Esophagus muscularis mucosa (tissue), 4 donors: Measurements from ENCODE around the gene ZNF48. TPM values are rescaled to one million over a fixed set of nuclear protein-coding genes. Genes with fewer than 3 reads are reported as not detected.

Experiments
- DNase-seq: peaks from one replicate; pipeline ENCODE4 v3.0.0-alpha.2; 2017; ENCODE audit errors: extremely low spot score
- H3K27ac ChIP-seq, 4 donors: fragments of 200-600 bp; sonication (generic); replicated peaks in 1 of 4; 1 replicate in 3 of 4; 2 replicates in 1 of 4; pipeline ENCODE4 v1.5.1; 2016 to 2019; ENCODE audit warnings: mild to moderate bottlenecking in 1 of 4
- H3K27me3 ChIP-seq, 4 donors: fragments of 200-600 bp; sonication (generic); one replicate each; pipeline versions ENCODE4 v1.5.1 to v1.6.0; 2016 to 2019
- H3K36me3 ChIP-seq, 4 donors: fragments of 200-600 bp; sonication (generic); one replicate each; pipeline ENCODE4 v1.5.1; 2016 to 2019
- H3K4me1 ChIP-seq, 4 donors: fragments of 200-600 bp; sonication (generic); one replicate each; pipeline ENCODE4 v1.5.1; 2016 to 2019
- H3K4me3 ChIP-seq, 4 donors: fragments of 200-600 bp; sonication (generic); 1 replicate in 2 of 4; 2 replicates in 2 of 4; pipeline ENCODE4 v1.5.1; 2016 to 2019; ENCODE audit warnings: mild to moderate bottlenecking in 4 of 4, moderate library complexity in 1 of 4
- H3K9me3 ChIP-seq, 4 donors: fragments of 200-600 bp; sonication (generic); 1 replicate in 3 of 4; 2 replicates in 1 of 4; pipeline ENCODE4 v1.5.1; 2016 to 2019
- CTCF ChIP-seq, 3 experiments: fragments of 200-600 bp in 2 of 3; fragments of 450-650 bp in 1 of 3; sonication (generic) in 2 of 3; IDR thresholded peaks; one replicate each; pipeline ENCODE4 v1.5.1; 2017 to 2019; ENCODE audit warnings: antibody characterized with exemption in 3 of 3, mild to moderate bottlenecking in 2 of 3, moderate library complexity in 1 of 3
- EP300 ChIP-seq: sonication (generic); formaldehyde crosslinking; IDR thresholded peaks from one replicate; pipeline ENCODE4 v1.6.1; 2017; ENCODE audit warnings: antibody characterized with exemption
- POLR2A ChIP-seq: fragments of 450-650 bp; IDR thresholded peaks from one replicate; pipeline ENCODE4 v1.6.1; 2017; ENCODE audit warnings: antibody characterized with exemption, moderate library complexity, mild to moderate bottlenecking, low read depth
- POLR2AphosphoS5 ChIP-seq, 2 donors: sonication (generic); formaldehyde crosslinking; IDR thresholded peaks; one replicate each; pipeline ENCODE4 v1.6.1; 2017; ENCODE audit warnings: antibody characterized with exemption in 2 of 2
- WGBS: methylation state at CpG from one replicate; pipeline ENCODE4 v1.1.5; 2018; 5-methylcytosine and 5-hydroxymethylcytosine counted together
- intact Hi-C: fragments of 100-400 bp; cut with DNase I; formaldehyde crosslinking; loops from one replicate; pipeline ENCODE4 v1.15.1; 2023
- total RNA-seq, 4 donors: library from RNA; depleted of rRNA; stranded (reverse); fragments of >200 nt; gene quantifications; one replicate each; pipeline versions ENCODE4 v1.1.0 to v1.2.1, GENCODE V29; 2016

The ZNF48 gene
- total RNA-seq, 4 donors from 2014 or later: 8.3 to 17.6 (median 12.8) TPM

- no peaks in the 10 kb centered on the region for H3K9me3 ChIP-seq
- H3K27me3 ChIP-seq: no peaks in the 10 kb centered on the region
- peaks cover 16 to 23% (median 19%) of the 10 kb centered on the region in 4 donors for H3K4me1 ChIP-seq
Observed at GRCh38 chr16:30428055-30428454, 32.8 kb downstream of the ZNF48 start.

GRCh38 chr16:30429418-30429677 is 34.1 kb downstream of the ZNF48 start:
- 3% methylated on average over 11 of the region's 11 CpGs for WGBS
- H3K27me3 ChIP-seq: no peaks in the 10 kb centered on the region
- H3K27ac ChIP-seq: peak overlapping the region; percentile 75 to 88 (median 80)
- TF ChIP-seq EP300 (no peak), POLR2A (no peak), POLR2AphosphoS5 (IDR thresholded peaks at IDR 0.05) (no peak), CTCF (IDR thresholded peaks at IDR 0.05) (no peak)
- no peak for DNase-seq
- peaks cover 16 to 23% (median 19%) of the 10 kb centered on the region in 4 donors for H3K4me1 ChIP-seq
- peaks cover 0 to 21% (median 9%) of the 10 kb centered on the region in 4 donors for H3K36me3 ChIP-seq
- intact Hi-C loops: no loop called here
- no peaks in the 10 kb centered on the region for H3K9me3 ChIP-seq
- H3K4me3 ChIP-seq: peak overlapping the region; percentile 67 to 70 (median 68)

More at GRCh38 chr16:30428055-30428454, 32.8 kb downstream of the ZNF48 start:
- intact Hi-C loops: no loop called here
- H3K36me3 ChIP-seq: peaks cover 9 to 34% (median 22%) of the 10 kb centered on the region in 4 donors
- H3K4me3 ChIP-seq: no peak overlapping the region
- 94% methylated on average over 4 of the region's 4 CpGs for WGBS
- peak overlapping the region in 1 of 4 donors; percentile 88 for H3K27ac ChIP-seq
- TF ChIP-seq POLR2AphosphoS5 (IDR thresholded peaks at IDR 0.05) (no peak), CTCF (IDR thresholded peaks at IDR 0.05) (no peak), POLR2A (no peak)
- no peak for DNase-seq

- no peaks in the 10 kb centered on the region for H3K9me3 ChIP-seq
- TF ChIP-seq POLR2AphosphoS5 (IDR thresholded peaks at IDR 0.05) (peak; percentile 74 to 86), POLR2A (no peak), EP300 (no peak), CTCF (IDR thresholded peaks at IDR 0.05) (peak; percentile 68 to 90 (median 77))
Observed at GRCh38 chr16:30429678-30430427, 34.6 kb downstream of the ZNF48 start, which contains the start of gene DCTPP1. DCTPP1 (minus strand) TSS chr16:30430030; CDS start chr16:30429980, 50 bp downstream.

GRCh38 chr16:30430428-30430970 is 35.3 kb downstream of the ZNF48 start:
- whole genome bisulfite sequencing: 59% methylated on average over 13 of the region's 19 CpGs
- DNase-seq: no peak
- Histone ChIP-seq H3K27ac (peak overlapping the region; percentile 75 to 88 (median 80)), H3K4me3 (peak overlapping the region; percentile 67 to 70 (median 68)), H3K4me1 (peaks cover 16 to 23% (median 19%) of the 10 kb centered on the region in 4 donors), H3K9me3 (no peaks in the 10 kb centered on the region), H3K36me3 (peaks cover 0 to 13% (median 5%) of the 10 kb centered on the region in 4 donors), H3K27me3 (no peaks in the 10 kb centered on the region)
- intact Hi-C loops: loop anchor here (5.0 to 10.0 kb wide), 2 partner anchors 92 to 264 kb away; partner anchors contain the start of gene SRCAP
- TF ChIP-seq POLR2AphosphoS5 (IDR thresholded peaks at IDR 0.05) (no peak), CTCF (IDR thresholded peaks at IDR 0.05) (peak in 1 of 3 experiments; percentile 22)

More at GRCh38 chr16:30429678-30430427, 34.6 kb downstream of the ZNF48 start, which contains the start of gene DCTPP1:
- peak within 1 kb of the TSS; percentile 75 to 88 (median 80) for H3K27ac ChIP-seq
- H3K4me1 ChIP-seq: peaks cover 16 to 23% (median 19%) of the 10 kb centered on the region in 4 donors
- intact Hi-C loops: loop anchor here (5.0 to 10.0 kb wide), 2 partner anchors 92 to 265 kb away; partner anchors contain the start of gene SRCAP
- peak within 1 kb of the TSS; percentile 67 to 70 (median 68) for H3K4me3 ChIP-seq
- peaks cover 0 to 16% (median 6%) of the 10 kb centered on the region in 4 donors for H3K36me3 ChIP-seq
- DNase-seq: peak; percentile 98
- H3K27me3 ChIP-seq: no peaks in the 10 kb centered on the region
- WGBS: 2% methylated on average over 41 of the region's 49 CpGs
